Cortex of kidney (tissue), 1 donor: ENCODE results near the gene PREX1.

Experiments used
- DNase-seq: peaks from one replicate; lab custom pipeline; 2025; lab: John Stamatoyannopoulos, UW

PREX1 gene

DNA sequence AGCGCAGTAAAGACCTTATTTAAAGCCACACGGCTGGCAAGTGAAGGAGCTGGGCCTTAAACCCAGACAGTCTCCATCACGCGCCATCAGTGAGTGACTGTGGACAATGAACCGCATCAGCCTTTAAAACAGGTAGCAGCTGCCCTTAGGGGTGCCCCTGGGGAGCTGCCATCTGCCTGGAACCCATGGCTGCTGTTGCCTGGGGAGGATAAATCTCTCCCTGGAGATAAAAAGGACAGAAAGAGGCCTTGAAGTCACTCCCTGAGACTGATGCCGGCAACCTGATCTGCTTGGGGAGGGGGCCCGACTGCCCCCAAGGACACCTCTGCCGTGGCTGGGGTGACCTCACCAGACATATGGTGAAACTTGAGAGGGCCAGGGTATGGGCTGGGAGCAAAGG, 73.5 kb downstream of the PREX1 start:
- no peak for DNase-seq

DNA sequence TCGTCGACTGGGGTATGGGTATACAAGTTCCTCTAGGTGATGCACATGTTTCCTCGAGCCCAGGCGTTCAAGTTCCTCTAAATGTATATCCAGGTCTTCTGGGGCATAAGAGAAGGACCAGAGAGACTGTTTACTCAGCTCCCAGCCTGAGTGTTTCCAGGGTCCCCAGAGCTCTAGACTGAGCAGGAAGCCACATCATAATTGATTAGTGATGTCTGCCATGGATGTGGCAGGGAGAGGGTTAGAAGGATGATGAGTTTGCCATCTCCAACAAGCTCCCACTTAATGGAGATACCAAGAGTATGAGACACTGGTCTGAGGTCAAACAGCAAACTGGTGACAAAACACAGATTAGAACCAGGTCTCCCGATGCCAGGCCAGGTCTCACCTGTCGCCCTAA, 74.8 kb downstream of the PREX1 start:
- DNase-seq = no peak

DNA sequence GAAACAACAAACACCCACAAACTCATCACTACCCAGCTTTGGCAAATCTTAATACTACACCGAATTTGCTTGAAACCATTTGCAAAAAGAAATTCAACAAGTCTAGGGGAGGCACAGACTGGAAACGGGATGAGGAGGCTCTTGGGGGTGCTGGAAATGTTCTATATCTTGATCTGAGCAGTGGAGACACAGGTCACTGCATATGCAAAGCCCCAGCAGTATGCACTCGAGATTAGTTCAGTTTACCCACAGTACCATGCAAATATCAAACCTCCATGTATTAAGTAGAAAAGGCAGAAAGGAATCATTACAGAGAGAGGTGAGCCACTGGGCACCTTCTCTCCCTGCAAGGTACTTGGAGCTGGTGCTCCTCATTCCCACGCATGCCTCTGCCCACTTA, 75.9 kb downstream of the PREX1 start:
- no peak for DNase-seq

DNA sequence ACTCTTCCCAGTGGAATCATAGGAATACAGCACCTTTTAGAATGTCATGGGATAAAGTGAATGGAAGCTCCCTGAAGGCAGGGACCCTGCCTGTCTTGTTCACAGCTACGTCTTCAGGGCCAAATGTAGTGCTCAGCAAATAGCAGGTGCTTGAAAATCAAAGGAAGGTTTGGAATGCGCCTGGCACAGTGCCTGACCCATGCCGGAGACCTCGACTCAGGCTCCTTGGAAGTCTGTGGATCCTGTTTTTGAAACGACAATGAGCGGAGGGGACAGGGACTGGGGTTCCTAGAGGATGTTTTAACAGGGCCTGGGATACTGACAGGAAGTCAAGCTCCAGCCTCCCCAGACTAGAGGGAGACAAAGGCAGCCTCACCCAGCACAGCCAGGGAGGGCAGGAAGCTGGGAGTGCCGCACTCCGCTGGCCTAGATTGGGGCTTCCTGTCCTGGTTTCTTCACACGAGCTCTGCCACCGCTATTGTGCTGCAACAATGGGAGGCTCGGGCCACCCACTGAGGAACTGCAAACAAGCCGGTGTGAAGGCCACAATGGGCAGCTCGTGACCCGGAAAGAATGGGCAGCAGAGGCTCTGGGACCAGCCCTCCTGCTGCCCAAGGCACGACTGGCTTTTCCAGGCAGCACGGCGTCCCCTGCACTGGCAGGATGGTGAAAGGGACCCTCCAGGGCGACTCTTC, 76.7 kb downstream of the PREX1 start:
- no peak for DNase-seq

DNA sequence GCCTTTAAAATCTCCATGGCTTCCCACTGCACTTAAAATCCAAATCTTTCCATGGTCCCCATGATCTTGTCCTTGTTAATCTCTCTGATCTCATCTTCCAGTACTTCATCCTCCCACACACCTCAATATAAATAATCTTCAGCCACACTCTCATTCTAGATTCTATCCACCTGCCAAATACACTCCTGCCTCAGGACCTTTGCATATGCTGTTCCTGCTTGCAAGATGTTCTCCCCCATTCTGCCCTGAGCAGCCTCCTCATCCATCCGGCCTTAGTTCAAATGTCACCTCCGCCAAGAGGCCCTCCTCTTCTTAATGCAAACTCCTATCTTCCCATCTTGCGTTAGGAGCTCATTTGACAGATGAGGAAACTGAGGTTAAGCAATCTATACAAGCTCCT, 77.4 kb downstream of the PREX1 start:
- DNase-seq = no peak

DNA sequence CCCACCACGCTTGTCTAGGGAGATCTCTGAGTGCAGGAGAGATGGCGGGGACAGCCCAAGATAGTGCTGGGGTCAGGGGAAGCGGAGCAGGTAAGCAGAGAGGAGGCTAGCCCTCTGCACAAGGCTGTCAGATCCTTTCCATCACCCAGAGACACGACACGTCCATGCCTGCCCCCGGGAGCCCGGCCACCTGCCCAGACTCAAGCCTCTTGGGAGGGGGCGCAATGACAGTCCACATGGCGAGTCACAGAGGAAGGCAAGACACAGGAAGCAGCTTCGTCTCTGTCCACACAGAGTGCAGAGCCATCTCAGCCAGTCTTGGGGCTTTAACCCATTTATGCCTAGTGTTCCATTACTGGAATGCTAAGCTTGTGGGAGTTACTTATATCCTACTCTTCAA, 78.4 kb downstream of the PREX1 start:
- DNase-seq = no peak

DNA sequence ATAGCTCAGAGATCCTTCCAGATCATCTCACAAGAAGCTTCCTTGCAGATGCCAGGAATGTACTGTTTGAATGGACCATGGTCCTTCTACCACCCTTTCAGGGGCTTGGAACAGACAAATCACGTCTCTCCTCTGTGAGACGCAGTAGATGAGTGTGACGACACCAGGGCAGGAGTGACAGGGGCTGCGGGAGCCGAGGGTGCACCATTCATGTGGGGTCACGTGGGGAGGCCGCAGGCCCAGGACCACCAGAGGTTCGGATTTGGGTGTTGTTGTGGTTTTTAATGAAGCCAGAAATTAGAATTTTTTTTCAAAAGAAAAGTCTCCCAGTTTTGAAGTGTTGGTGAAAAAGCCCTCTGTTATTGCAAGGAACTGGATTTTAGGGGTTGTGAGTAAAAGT, 79.2 kb downstream of the PREX1 start:
- no peak for DNase-seq

DNA sequence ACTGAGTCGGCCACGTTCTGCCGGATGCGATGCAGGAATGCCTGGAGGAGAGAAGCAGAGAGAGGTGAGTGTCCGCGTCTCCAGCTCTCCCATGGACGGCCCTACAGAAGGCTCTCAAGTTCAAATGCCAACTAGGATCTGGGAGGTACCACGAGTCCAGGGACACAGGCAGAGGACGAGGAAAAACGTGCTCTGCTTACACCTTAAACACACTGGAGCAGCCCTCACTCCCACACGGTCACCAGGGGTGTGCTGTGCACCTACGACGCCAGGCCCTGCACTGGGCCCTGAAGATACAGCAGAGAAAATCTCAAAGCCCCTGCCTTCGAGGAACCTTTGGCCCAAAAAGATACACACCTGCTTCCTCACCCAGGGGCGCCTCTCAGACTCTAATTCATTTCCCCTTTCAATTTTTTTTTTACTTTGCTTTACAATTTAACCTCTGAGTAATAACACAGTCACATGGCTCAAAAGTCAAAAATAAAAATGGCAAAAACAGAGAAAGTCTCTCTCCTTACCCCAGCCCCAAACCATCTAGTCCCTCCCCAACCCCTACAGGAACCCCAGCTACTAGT, 79.9 kb downstream of the PREX1 start:
- DNase-seq = no peak

DNA sequence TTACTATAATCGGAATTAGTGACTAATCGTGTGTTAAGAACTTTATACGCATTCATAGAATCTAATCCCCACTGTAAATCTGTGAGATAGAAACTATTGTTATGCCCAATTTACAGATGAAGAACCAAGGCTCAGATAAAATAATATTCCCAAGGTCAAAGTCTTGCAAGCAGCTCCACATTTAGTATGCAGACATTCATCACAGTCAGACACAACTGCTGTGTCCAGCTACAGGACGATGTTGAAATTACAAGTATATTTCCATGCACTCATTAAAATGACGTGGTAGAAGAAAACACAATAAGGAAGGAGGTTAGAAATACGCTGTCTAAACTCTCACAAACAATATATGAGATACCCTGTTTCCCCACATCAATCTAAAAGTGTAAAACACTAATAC, 82.5 kb downstream of the PREX1 start:
- no peak for DNase-seq

DNA sequence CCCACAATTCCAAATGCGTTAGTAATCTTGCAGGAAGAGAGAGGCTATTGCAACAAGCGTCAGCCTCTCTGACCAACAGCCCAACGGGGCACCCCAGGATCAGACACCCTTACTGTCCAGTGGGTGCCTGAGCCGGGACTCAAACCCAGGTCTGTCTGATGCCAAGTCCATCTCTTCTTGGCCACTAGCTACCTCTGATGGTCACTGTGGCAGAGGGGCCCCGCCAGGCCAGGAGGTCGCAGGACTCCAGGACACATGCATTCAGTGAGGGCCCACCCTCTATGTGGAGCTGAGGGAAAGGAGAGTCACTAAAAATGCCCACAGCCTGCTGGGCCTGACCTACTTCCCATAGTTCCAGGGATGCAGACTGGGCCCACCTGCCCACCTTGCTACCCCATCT, 83.3 kb downstream of the PREX1 start:
- no peak for DNase-seq

DNA sequence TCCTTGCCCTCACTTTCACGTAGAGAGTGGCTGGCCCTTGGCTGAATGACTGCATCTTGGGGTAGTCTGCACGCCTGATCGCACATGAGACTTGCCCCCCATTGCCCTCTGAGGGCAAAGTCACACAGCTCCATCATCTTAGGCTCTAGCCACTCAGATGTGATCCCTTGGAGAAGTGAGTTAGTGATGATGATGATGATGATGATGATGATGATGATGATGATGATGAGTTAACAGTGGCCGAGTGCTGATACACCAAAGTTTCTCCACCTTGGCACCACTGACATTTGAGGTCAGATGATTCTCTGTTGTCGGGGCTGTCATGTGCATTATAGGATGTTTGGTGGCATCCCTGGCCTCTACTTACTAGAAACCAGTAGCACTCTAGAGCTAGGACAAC, 84.0 kb downstream of the PREX1 start:
- DNase-seq = no peak

DNA sequence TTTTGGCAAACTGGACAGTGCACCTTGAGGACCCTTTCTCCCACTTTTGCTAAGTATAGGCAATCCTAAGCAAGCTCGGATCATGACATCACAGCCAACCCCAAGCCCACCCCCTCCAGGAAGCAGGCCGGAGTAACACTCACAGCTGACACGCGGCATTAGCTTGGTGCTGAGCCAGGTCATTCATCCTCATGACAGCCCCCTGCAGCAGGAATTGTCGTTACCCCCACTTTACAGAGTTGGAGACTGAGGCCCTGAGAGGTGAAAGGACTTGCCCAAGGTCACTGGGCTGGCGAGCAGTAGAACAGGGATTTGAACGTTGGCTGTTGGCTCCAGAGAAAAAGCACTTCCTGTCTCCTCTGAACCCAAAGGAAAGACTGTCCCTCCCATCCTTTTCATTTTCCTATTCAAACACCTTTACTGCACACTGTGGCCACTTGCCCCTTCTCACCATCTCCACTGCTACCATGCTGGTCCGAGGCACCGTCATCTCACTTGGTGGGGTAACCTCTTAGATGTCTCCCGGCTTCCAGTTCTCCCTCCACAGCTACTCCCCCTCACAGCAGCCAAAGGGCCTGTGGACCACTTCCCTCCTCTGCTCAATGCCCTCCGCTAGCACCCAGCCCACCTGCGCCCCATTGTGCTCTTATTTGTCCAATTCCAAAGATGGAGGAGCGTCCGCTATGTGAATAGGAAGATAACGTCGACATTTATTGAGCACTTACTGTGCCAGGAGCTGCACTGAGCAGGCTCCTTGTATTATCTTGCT, 84.7 kb downstream of the PREX1 start:
- DNase-seq = no peak

DNA sequence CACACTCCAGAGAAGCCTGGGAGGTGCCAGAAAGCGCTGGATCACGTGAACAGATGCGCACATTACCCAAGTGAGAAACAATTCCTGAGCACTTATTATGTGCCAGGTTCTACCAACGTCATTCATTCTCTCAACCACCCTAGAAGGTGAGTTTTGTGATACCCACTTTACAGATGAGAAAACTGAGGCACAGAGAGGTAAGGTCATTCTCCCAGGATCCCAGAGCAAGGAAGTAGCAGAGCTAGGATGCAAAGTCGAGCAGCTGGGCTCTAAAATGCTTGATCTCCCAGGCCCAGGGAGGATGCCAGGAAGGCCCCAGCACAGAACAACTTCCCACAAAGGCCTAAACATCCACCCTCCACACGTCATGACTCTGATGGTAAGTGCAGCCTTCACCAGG, 85.6 kb downstream of the PREX1 start:
- DNase-seq = no peak

DNA sequence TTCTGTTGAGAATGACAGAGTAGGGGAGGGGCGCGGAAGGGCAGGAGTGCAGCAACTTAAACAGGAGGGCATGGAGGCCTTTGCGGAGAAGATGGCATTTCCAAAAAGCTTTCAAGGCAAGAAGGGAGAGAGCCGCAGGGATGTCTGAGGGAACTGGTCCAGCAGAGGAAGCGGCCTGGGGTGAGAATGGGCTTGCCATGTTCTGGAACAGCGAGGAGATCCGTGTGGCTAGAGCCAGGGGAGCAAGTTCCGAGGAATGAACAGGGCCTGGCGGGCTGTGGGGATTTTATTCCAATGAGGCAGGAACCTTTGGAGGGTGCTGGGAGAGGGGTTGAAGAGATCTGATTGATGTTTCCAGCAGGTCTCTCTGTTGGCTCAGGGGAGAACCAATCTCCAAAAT, 86.1 kb downstream of the PREX1 start:
- DNase-seq = no peak

DNA sequence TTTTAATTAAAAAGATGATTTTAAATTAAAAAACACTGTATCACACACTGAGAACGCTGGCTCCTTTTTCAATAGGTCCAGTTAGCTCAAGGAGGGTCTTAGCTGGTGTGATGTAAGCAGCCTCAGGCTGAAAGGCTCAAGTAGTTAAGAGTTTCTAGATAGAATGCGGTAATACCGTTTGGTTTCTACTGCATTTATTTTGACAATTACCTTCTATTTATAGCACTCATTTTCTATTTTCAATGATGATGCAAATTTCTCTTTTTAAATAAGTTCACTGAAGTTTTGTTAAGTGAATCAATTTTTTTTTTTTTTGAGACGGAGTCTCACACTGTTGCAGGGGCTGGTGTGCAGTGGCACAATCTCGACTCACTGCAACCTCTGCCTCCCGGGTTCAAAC, 87.1 kb downstream of the PREX1 start:
- no peak for DNase-seq

DNA sequence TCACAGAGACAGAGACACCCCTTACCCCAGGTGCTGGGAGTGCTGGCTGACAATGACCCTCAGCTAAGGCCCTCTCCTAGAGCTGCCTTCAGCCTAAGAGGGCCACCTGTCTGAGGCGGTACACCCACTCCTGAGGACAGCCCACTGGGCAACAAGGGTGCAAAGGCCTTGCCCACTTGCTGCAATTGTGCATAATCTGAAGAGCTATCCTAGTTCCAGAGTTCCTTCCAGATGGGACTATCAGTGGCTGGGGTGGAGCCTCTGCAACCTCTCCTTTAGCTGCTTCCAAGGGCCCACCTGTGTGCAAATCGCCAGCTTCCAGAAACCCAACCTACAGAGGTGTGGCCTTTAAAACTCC, 87.5 kb downstream of the PREX1 start:
- no peak for DNase-seq

DNA sequence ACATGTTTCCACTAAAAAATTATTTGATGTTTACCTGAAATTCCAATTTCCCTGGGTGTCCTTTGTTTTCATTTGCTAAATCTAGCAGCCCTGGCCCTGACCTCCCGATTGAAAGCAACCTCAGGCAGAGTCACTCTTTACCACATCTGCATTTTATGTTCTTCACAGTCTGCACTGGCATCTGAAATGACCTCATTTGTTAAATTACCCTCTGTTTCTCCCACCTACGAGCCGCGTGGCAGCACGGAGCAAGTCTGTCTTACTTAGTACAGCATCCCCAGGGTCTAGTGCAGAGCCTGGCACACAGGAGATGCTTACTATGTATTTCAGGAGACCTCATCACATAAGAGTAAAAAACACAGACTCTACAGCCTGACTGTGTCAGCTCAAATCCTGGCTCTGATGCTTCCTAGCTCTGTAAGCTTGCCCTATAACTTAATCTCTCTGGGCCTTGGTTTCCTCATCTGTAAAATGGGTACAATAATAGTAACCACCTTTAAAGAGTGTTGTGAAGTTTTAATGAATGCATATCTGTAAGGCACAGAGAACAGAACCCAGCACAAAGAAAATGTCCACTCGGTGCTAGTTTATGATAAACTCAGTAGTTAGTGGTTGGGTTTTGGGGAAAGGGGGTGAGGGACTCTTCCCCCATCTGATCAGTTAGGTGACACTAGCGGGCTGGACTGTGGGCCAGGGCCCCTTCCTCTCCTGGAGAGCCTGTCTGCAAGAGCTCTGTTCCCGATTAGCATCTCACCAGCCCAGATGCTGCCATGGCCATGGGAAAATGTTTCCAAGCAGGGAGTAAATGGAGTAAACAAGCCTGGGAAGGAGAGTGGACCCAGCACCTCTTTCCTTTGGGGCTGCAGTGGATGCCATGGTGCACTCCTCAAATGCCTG, 88.2 kb downstream of the PREX1 start:
- DNase-seq = no peak

DNA sequence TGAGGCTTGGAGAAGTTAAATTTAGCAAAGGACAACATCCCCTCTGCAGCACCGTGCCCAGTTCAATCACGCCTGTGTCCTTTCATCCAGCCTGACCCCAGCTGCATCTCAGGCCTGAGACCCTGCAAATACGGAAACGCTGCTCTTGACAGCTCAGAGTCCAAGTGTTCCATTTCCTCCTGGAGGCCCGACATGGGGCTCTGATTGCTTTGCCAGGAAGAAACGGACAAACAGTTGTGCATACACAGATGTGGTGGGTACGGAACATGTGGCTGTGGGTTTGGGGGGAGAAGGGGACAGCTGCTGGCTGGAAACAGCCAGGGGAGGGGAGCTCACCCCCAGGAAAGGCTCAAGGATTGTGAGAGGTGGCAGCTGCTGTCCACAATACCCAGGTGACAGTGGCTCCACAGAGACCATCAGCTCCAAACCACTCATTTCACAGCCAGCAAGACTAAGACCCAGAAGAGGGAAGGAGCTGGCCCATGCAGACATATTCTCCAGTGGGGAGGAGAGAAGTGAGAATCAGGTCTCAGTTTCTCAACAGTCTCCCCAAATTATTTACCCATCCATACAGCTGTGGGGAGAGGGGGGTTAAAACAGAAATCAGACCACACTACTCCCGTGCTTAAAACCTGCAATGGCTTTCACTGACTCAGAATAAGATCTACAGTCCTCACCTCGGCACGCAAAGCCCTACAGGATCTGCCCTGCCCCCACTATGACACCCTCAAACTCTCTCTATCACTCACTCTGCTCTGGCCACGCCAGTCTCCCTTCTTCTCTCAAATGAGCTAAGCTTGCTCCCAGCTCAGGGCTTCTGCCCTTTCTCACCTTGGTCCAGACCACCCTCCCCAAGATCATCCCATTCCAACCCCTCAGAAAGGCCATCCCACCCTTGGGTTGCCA, 89.1 kb downstream of the PREX1 start:
- no peak for DNase-seq

DNA sequence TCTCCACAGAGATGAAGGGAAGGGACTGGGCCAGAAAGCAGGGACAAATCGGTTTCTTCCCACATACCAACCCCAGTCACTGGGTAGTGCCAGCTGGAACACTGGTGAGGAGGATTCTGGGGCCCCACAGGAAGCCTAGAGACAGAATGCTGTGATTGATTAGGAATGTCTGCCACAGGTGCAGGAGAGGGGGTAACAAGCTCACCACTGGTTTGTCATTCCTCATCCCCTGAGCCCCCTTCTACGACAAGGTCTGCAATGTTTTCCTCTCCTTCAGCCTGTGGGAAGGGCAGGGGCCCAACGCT, 89.8 kb downstream of the PREX1 start:
- no peak for DNase-seq

DNA sequence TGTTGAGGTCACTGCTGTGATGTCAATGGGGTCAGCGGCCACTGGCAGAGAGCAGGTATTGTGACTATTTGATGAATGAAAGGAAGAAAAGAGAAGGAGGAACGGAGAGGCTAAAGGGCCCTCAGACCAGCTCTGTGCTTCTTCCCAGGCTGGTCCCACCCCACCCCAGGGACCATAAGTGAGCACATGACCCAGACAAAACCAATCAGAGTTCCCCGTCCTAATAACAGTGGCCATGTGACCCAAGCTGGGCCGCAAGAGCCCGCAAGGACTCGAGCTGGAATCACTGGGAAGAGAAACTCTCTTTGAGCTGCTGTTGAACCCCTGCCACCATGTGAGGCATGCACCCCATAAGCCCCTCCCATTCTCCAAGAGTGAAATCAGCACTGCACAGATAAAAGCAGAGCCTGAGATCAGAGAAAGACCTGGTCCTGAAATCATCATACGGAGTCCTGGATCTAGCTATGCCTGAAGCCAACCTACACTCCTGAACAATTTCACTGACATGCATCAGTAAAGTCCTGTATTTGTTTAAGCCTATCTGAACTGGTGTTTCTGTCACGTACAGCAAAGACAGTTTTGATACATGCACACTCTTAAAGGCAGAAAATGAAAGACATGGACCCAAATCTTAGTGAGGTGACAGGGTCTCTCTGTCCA, 90.2 kb downstream of the PREX1 start:
- no peak for DNase-seq

DNA sequence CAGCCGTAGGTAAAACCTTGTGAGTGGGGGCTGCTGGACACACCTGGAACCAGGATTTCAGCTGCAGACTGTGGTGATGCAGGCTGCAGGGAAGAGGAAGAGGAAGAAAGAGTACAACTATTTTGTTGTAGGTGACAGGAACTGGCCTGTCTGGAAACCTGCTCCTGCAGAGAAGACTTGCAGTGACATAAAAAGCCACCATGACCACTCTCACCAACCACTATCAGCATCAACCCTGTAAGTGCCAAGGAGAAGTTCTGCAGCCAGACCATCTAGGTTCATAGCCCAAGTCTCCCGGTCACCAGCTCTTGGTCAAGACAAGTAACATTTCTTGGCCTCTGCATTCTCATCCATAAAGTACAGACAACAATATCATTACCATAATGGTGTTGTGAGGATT, 91.2 kb downstream of the PREX1 start:
- DNase-seq = no peak
